CD4-positive, alpha-beta T cell treated with Interleukin-1 beta for 1 hour (primary cell): ENCODE measurements around the gene FRMPD4.
"Not testable (repeated sequence)": the region's sequence is repeated elsewhere in the genome, so short reads cannot be mapped to it uniquely, and the experiment has no call there.

Experiments
- DNase-seq, 2 donors: peaks; one replicate each; pipeline ENCODE4 v3.0.0-alpha.2; 2020 to 2022

FRMPD4 gene

DNA sequence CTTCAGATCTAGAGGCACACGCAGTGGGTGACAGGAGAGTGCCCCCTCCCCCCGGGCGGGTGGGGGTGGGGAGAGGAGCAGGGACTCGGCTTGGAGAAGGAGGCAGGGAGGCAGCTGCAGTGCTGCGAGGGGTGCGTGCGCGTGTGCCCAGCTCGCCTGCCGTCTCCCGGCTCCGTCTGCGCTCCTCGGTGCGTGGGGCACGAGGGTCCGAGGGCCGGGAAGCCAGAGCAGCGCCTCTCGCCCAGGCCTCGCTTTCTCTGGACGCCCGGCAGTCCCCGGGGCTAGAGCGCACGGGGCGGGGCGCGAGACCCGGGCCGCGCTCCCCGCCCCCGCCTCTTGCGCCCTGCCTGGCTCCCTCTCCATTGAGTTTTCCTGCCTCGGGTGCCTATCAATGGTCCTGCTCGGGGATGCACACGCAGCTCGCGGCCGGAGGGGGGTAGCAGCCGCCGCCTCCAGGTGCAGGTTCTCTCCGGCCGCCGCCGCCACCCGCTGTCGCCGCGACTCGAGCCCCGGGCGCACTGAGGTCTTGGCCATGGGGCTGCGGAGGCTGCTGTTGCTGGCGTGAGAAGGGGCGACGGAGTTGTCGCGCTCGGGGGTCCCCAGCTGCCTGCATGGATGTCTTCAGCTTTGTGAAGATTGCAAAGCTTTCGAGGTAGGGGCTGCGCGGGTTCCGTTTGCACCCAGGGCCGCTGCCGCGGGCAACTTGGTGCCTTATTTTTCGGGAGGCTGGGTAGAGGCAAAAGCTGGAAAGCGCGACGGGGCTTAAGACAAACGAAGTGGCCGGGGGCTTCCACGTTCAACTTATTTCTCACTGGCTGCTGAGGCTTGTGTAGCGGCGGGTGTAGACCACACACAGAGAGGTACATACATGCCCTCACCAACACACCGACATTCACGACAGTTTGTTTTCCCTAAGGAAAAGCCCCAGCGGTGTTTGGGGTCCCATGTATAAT lies at the start of gene FRMPD4:
TSS of gene FRMPD4 (plus strand) at position 113 of the 953 bp plus-strand sequence. CDS start at position 612, 499 bp downstream.
- no peak for DNase-seq

DNA sequence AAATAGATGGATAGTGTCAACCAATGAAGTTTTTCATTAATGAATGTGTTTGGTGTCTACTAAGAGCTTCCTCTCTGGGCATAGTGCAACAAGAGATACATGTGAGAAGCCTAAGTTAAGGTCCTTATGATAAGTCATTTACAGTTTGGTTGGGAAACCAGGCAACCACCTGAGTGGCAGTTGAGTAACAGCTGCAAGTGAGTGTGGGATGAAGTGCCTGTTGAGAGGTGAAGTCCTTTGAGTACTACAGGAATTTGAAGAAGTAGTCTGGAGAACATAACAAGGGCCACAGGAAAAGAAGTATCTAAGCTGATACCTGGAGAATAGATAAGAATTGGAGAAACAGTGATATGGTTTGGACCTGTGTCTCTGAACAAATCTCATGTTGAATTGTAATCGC lies 48.5 kb upstream of the FRMPD4 start:
- DNase-seq = no peak

DNA sequence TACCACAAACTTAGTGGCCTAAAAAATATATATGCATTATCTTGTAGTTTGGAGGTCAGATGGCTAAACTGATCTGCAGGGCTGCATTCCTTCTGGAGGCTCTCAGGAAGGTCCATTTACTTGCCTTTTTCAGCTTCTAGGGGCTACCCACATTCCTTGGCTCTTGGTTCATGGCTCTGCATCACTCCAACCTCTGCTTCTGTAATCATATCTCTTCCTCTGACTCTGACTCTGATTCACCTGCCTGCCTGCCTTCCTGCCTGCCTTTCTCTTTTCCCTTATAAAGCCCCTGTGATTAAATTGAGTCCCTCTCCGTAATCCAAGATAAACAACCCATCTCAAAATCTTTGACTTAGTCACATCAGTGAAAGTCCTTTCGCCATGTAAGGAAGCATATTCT lies 25.0 kb upstream of the FRMPD4 start:
- DNase-seq = no peak

DNA sequence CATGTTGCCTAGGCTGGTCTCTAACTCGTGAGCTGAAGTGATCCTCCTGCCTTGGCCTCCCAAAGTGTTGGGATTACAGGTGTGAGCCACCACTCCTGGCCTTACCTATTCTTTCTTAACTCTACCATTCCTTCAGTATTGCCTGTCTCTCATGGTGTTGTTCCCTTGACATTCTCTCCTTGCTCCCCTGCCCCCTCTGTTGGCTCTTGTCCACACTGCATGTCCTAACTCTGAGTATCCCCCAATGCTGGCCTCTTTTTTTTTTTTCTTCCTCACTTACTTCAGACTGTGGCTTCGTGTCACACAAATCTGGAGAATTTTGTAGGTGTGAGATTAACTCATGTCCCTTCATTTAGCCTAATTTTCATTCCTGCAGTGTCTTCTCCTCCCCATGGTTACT lies 22.9 kb upstream of the FRMPD4 start:
- DNase-seq = no peak

DNA sequence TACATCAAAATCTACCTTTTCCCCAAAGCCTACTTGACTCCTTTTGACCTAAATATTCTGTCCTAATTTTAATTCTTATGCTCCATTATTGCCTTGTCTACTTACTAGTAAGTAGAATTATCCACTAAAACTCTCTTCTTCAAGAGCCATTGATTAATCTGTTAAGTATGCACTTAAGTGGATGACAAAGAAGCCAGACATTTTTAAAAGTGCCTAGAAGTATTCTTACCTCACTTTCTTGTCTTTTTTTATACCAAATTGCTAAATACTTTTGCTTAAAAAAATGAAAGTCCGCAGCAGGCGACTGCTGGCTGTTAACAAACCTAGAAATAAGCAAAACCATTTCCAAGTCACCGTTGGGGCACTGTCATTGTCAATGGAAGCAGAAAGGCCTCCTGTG lies 20.1 kb upstream of the FRMPD4 start:
- no peak for DNase-seq

DNA sequence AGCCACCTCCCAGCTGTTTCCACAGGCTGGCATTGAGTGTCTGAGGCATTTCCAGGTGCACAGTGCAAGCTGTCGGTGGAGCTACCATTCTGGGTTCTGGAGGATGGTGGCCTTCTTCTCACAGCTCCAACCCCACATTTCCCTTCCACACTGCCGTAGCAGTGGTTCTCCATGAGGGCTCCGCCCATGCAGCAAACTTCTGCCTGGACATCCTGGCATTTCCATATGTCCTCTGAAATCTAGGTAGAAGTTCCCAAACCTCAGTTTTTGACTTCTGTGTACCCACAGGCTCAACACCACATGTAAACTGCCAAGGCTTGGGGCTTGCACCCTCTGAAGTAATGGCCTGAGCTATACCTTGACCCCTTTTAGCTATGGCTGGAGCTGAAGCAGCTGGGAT lies 10.3 kb upstream of the FRMPD4 start:
- no peak for DNase-seq

DNA sequence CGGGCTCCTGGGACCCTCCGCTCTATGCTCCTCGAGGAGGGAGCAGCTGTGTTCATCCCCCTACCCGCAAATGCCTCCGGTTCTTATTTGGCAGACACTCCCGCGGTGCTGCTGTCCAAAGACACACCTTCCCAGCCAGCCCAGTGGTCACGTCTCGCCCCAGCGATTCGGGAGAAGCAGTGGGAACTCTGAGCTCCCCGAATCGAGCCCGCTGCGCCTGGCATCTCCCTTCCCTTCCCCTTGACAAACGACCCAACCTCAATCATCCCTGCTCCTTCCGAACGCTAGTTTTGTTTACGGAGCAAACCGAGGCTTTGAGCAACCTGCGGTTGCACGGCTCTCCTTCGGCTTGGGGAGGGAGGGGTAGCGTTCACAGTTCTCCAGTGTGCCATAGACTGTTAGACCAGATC lies 317 bp upstream of the FRMPD4 start:
- no peak for DNase-seq

DNA sequence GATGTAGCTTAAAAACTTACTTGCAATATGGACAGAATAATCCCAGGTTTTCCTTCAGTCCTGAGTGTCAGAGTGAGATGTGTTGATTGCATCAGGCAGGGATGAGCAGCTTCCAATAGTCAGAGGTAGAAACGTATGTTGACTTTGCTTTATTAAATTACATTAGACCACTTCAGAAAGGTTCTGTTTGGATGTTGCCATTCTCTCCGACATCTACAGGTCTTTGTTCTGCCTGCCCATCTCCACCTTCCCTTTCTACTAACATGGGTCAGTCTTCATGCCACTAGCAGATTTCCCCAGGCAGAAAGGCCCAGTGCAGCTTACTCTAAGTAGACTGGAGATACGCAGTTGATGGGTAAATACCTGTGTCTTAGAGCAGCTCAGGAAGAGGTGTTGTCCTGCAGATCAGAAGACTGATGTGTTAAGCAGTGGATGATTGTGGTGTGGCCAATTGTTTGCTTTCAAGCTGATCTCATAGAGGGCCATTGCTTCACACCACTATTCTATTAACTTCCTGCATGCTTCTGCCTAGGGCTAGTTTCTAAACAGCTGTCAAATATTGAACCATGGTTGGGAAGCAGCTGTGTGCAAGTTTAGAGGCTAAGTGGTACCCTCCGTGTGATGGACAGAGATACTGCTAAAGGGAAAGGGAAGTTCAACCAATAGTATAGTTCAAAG lies 1.8 kb downstream of the FRMPD4 start:
- no peak for DNase-seq

DNA sequence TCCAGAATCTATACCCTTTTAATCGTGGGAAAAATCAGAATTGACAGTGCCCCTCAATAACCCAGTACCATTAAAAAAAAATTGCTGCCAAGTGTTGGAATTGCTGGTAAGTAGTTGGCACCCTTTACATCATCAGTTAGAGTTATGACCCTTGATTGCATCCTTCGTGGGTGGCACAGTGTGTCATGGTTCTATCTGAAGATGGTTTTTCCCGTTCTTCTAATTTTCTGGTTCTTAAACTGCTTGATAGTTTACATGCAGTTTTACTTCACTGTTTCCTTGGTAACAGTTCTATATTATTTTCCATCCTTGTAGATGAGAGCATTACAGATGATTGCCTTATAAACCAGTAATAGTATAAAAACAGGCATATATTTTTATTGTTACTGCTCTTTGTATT lies 3.2 kb downstream of the FRMPD4 start:
- DNase-seq = no peak

DNA sequence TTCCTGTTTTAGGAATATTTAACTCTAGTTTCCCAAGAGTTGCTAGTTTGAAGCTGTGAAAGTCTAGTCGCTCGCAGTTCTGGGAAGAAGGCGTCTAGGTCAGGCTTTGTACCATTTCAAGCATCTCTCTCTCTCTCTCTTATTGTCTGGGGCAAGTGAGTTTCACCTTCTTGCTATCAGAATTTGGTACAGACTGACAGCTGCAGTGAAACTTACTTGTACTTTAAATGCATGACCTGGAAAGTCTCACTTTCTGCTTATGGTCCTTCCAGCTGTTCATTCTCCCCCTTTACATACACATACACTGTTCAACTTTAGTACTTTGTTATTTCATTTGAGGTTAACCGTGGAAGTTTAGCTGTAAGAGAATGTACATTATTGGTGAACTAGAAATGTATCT lies 4.4 kb downstream of the FRMPD4 start:
- DNase-seq = no peak

DNA sequence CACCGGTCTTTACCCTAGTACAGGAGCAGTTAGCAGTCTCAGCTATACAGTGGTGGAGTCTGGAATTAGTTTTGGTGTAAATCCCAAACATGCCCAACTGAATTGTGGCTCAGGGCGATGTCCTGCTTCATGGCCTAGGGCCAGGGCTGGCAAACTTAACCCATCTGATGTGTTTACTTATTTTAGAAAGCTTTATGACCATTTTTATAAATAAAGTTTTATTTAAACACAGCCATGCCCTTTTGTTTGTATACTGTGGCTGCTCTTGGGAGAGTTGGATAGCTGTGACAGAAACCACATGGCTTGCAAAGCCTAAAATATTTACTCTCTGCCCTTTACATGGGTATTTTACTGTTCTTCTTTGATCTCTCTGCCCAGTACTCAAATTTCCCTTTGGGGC lies 7.1 kb downstream of the FRMPD4 start:
- no peak for DNase-seq

DNA sequence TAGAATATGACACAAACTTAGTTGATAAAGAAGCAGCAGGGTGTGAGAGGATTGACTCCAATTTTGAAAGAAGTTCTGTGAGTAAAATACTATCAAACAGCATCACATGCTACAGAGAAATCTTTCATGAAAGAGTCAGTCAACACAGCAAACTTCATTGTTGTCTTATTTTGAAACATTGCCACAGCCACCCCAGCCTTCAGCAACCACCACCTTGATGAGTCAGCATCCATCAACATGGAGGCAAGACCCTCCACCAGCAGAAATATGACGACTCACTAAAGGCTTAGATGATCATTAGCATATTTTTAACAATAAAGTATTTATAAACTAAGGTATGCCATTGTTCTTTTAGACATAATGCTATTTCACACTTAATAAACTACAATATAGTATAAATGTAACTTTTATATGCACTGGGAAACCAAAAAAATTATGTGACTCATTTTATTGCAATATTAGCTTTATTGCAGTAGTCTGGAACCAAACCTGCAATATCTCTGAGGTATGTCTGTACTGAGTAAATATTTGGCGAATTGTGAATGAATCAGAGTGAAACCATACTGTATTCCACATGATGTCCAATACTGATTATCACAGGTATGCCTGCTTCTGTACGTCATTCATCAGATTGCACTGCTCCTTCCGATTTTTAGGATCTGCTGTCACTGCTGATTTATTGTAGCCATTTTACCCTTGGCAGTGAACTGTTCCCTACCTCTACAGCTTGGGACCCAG lies 11.6 kb downstream of the FRMPD4 start:
- DNase-seq = no peak

DNA sequence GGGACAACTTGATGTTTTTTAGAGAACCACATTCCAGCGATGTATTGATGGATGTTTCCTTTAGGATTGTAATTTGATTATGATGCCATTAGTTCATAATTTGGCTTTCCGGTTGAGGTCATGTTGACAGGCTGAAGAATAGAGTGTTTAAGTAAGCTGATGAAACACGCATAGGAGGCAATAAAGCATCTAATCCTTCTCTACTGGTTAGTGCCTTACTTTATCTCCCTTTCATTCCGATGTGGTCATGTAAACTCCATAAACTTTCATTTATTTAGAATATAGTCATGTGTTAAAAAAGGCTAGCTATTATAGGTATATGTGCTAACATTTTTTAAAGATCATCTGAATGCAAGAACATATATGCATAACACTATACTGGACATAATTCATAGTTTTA lies 15.0 kb downstream of the FRMPD4 start:
- no peak for DNase-seq

DNA sequence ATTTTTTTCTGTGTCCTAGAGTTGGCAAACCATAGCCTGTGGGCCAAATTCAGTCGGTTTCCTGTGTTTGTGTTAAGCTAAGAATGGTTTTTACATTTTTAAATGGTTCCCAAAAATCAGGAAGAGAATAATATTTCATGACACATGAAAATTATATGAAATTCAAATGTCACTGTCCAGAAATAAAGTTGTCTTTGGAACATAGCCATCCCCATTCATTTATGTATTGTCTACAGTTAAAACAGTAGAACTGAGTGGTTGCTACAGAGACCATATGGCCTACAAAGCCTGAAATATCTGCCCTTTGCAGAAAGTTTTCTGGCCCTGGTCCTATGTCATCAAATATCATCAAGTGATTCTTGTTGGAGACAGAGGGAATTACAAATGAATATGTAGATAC lies 15.5 kb downstream of the FRMPD4 start:
- DNase-seq = no peak

DNA sequence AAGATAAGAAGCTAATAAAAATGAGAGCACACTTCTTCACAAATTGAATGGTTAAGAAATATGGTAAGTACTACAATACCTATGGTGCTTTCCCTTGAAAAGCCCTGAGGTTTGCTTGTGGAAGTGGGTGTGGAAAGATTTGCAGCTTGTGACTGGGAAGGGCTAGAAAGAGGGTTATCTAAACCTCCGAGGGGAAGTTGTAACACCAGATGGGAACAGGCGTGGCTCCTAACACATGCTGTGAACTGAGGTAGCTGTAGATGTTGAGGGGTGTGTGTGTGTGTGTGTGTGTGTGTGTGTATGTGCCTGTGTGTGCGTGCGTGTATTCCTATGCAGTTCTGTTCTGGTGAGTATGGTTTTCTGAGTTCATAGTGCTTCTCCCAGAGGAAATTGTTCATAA lies 21.5 kb downstream of the FRMPD4 start:
- DNase-seq = no peak

DNA sequence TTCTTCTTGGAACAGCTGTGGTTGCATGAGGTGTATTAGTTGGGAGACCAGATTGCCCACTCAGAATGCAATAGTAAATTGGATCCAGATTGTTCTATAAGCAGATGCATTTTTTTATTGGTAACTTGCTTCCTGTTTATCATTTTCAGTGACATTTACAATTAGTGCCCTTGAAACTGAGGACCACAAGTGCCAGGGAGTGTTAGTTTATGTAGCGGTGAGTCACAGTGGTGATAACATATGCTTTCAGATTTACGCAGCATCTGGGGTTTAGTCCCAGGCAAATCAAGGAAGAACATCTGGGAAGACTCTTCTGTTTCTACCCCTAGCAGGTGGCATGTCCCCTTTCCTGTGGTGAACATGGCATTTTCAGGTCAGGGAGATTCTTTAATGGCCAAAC lies 24.1 kb downstream of the FRMPD4 start:
- no peak for DNase-seq

DNA sequence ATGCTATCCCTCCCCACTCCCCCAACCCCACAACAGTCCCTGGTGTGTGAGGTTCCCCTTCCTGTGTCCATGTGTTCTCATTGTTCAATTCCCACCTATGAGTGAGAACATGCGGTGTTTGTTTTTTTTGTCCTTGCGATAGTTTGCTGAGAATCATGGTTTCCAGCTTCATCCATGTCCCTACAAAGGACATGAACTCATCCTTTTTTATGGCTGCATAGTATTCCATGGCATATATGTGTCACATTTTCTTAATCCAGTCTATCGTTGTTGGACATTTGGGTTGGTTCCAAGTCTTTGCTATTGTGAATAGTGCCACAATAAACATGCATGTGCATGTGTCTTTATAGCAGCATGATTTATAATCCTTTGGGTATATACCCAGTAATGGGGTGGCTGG lies 25.9 kb downstream of the FRMPD4 start:
- not testable (repeated sequence) for DNase-seq

DNA sequence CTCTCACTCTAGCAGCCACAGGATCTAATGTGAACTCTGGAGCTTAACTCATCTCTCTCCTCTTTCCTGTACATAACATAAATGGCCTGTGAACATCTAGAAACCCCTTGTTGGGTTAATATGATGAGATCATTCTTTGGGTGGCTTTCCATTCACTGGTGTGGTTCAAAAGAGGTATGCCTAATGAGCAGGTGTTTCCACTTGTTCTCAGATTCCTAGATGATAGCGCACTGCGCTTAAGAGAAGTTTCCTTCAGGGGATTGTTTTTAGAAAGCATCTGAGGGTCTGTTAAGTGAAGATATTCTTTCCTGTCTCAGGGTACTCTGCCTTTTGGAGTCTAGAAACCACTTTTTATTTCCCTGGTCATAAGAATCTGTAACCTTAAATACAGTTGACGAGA lies 32.5 kb downstream of the FRMPD4 start:
- DNase-seq = no peak

DNA sequence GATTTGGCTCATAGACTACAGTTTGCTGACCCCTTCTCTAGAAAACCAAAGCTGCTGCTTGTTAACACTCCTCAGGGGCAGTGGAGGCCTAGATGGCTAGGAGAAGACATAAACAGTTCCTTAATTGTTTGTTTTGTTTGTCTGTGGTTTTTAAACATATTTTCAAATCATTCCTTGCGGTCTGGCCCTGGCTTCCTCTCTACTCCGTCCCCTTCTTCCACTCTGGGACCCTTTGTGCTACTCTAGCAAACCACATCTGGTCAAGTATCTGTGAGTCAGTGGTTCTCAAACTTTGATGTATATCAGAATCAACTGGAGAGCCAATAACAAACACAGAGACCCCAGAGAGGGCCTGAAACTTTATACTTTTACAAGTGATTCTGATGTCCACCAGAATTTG lies 36.1 kb downstream of the FRMPD4 start:
- no peak for DNase-seq

DNA sequence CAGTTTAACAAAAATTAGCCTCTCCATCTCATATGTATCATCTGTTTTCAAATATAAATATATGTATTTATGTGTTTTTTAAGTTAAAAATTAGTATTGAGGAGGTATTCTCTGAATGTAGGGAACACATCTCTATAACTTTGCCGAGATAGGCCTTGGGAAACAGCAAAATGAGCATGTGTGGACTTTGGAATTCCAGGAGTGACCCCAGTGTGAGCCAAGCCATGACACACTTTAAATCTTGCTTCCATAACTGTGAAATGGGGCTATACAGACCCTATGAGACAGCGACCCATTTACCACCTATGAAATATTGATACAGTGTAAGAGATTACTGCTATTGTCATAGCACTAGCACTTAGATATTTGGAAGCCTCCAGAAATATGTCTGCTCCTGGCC lies 58.8 kb downstream of the FRMPD4 start:
- no peak for DNase-seq

DNA sequence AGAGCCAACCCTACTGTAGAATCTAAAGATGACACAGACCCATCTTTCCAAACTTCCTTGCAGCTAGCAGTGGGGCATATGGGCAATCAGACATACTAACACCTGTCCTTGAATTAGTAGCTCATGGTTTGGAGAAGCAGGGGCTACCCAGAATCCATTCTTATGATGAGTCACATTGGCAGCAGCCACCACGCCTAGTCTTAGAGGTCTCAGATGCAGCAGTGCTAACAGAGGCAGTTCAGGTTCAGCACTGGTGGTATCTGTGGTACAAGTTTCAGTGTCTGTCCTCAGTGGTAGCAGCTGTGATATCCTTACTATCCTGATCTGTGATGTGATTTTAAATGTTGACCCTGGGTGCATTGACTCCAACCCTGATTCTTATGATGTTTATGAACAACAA lies 68.1 kb downstream of the FRMPD4 start:
- no peak for DNase-seq

DNA sequence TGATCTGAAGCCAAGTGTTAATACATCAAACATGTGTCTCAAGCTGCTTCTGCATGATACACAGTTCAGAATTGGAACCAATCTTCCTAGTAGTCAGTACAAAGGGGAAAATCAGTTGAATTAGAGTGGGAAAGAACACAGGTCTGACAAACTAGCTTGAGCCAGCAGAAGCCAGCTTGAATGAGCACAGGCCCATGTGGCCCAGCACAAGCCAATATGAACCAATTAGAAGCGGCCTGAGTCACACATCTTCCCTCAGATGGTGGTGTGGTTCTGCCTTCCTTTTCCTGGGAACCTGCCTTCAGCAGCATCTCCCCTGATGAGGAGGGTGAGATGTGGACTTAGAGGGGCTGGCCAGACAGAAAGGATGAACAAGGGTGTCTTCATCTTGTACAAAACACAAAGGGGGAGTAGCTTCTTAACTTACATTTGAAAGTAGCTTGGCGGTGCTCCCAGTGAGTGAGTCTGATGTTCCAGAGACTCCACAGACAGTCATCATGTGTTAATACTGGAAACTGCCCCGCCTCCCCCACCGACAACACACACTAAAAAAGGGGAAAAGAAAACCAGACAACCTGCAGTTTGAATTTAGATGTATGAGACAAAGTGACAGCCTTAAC lies 72.0 kb downstream of the FRMPD4 start:
- DNase-seq = no peak

DNA sequence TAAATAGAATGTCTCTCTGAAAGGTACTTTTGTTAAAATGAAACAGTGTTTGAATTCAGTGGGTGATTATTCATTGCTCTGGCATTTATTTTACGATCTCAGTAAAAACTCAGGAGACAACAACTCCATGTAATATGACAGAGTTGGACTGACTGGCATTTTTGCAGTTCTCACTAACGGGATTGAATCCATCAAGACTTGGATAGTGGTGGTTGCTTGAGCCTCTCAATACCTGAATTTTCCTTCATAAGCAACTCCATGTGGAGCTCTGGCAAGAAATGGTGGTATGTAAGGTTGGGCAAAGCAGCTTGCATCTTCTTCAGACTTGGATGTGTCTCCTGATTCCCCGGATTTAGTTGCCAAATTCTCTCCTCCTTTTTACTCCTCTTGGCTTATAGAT lies 72.7 kb downstream of the FRMPD4 start:
- DNase-seq = no peak
